Measurements from ENCODE around the gene ORAI3.

ORAI3 gene

GRCh38 chr16:30912794-30913412 lies 36.0 kb upstream of the ORAI3 start:
- H3K36me3 ChIP-seq = no peaks in the 10 kb centered on the region
- no peak for TF ChIP-seq CTCF (IDR thresholded peaks at IDR 0.05; ENCODE audit: low read depth, low read length)
- H3K4me3 ChIP-seq (ENCODE audit: low read depth, low read length) = no peak overlapping the region
- no peaks in the 10 kb centered on the region for H3K9me3 ChIP-seq (ENCODE audit: severe bottlenecking)
- H3K27me3 ChIP-seq (ENCODE audit: insufficient read depth, low read depth, severe bottlenecking) = no peaks in the 10 kb centered on the region
- no peak overlapping the region for H3K27ac ChIP-seq
- no peak for DNase-seq

GRCh38 chr16:30914830-30915229 lies 34.0 kb upstream of the ORAI3 start:
- no peak for TF ChIP-seq CTCF (IDR thresholded peaks at IDR 0.05; ENCODE audit: low read depth, low read length)
- no peaks in the 10 kb centered on the region for H3K27me3 ChIP-seq (ENCODE audit: insufficient read depth, low read depth, severe bottlenecking)
- H3K4me3 ChIP-seq (ENCODE audit: low read depth, low read length) = no peak overlapping the region
- H3K27ac ChIP-seq = no peak overlapping the region
- DNase-seq = no peak
- H3K9me3 ChIP-seq (ENCODE audit: severe bottlenecking) = no peaks in the 10 kb centered on the region
- no peaks in the 10 kb centered on the region for H3K36me3 ChIP-seq

- TF ChIP-seq CTCF (IDR thresholded peaks at IDR 0.05; ENCODE audit: low read depth, low read length) = no peak
- no peaks in the 10 kb centered on the region for H3K9me3 ChIP-seq (ENCODE audit: severe bottlenecking)
- no peak overlapping the region for H3K4me3 ChIP-seq (ENCODE audit: low read depth, low read length)
- H3K27me3 ChIP-seq (ENCODE audit: insufficient read depth, low read depth, severe bottlenecking) = no peaks in the 10 kb centered on the region
- no peak for DNase-seq
- H3K27ac ChIP-seq = no peak overlapping the region
- no peaks in the 10 kb centered on the region; the same call in 1 of the 2 replicates for H3K36me3 ChIP-seq
Measured at GRCh38 chr16:30918614-30919013, 30.3 kb upstream of the ORAI3 start.

GRCh38 chr16:30920891-30921290 lies 28.0 kb upstream of the ORAI3 start:
- DNase-seq = no peak
- H3K27me3 ChIP-seq (ENCODE audit: insufficient read depth, low read depth, severe bottlenecking) = no peaks in the 10 kb centered on the region
- no peak for TF ChIP-seq CTCF (IDR thresholded peaks at IDR 0.05; ENCODE audit: low read depth, low read length)
- H3K9me3 ChIP-seq (ENCODE audit: severe bottlenecking) = no peaks in the 10 kb centered on the region
- no peak overlapping the region for H3K27ac ChIP-seq
- peaks cover 2% of the 10 kb centered on the region for H3K36me3 ChIP-seq
- no peak overlapping the region for H3K4me3 ChIP-seq (ENCODE audit: low read depth, low read length)

- no peaks in the 10 kb centered on the region for H3K27me3 ChIP-seq (ENCODE audit: insufficient read depth, low read depth, severe bottlenecking)
- no peaks in the 10 kb centered on the region for H3K9me3 ChIP-seq (ENCODE audit: severe bottlenecking)
- H3K4me3 ChIP-seq (ENCODE audit: low read depth, low read length) = no peak overlapping the region
- H3K36me3 ChIP-seq = peaks cover 7% of the 10 kb centered on the region
- DNase-seq = no peak
- no peak overlapping the region for H3K27ac ChIP-seq
- no peak for TF ChIP-seq CTCF (IDR thresholded peaks at IDR 0.05; ENCODE audit: low read depth, low read length)
Measured at GRCh38 chr16:30921459-30921747, 27.5 kb upstream of the ORAI3 start.

- Histone ChIP-seq H3K27me3 (ENCODE audit: insufficient read depth, low read depth, severe bottlenecking) (no peaks in the 10 kb centered on the region), H3K27ac (peak overlapping the region; percentile 97), H3K36me3 (peaks cover 7% of the 10 kb centered on the region), H3K4me3 (ENCODE audit: low read depth, low read length) (peak overlapping the region; percentile 91), H3K9me3 (ENCODE audit: severe bottlenecking) (no peaks in the 10 kb centered on the region)
- TF ChIP-seq CTCF (IDR thresholded peaks at IDR 0.05; ENCODE audit: low read depth, low read length) = peak; percentile 89
- peak; percentile 93 for DNase-seq
Measured at GRCh38 chr16:30921748-30922419, 27.0 kb upstream of the ORAI3 start.

All from WERI-Rb-1 (cell line).